Fibroblast of lung (primary cell): ENCODE results near the gene DDAH1. TPM values are rescaled to one million over a fixed set of nuclear protein-coding genes. Genes with fewer than 3 reads are reported as not detected.
"Not testable (repeated sequence)": the region's sequence is repeated elsewhere in the genome, so short reads cannot be mapped to it uniquely, and the experiment has no call there.

ENCODE experiments used
- DNase-seq, 2 donors: peaks; one replicate each; pipeline versions ENCODE4 v3.0.0 to v3.0.0-alpha.2; 2010; ENCODE audit warnings: low read depth in 2 of 2
- H2AFZ ChIP-seq: 2 replicates; pipeline ENCODE4 v1.5.1; 2012; ENCODE audit warnings: low read length, control low read depth, inconsistent platforms
- H3K27ac ChIP-seq: 2 replicates; pipeline ENCODE4 v1.5.1; 2011; ENCODE audit warnings: low read length, control low read depth; ENCODE audit not compliant: insufficient read depth
- H3K27me3 ChIP-seq: 2 replicates; pipeline ENCODE4 v1.5.1; 2011; ENCODE audit warnings: mild to moderate bottlenecking, low read length; ENCODE audit not compliant: control insufficient read depth, insufficient read depth
- H3K36me3 ChIP-seq: 2 replicates; pipeline ENCODE4 v1.5.1; 2011; ENCODE audit warnings: low read length; ENCODE audit not compliant: control insufficient read depth, insufficient read depth
- H3K4me1 ChIP-seq: 2 replicates; pipeline ENCODE4 v1.5.1; 2011; ENCODE audit warnings: low read length; ENCODE audit not compliant: control insufficient read depth, insufficient read depth; ENCODE audit errors: extremely low read depth
- H3K4me2 ChIP-seq: 2 replicates; pipeline ENCODE4 v1.5.1; 2011; ENCODE audit warnings: low read length, control low read depth; ENCODE audit not compliant: insufficient read depth; ENCODE audit errors: extremely low read depth
- H3K4me3 ChIP-seq, 4 experiments: fragments of 200-600 bp in 1 of 4; sonication (generic) in 1 of 4; replicated peaks in 1 of 4; 2 replicates each; pipeline ENCODE4 v1.5.1; 2011 to 2016; ENCODE audit warnings: low read length in 4 of 4, low read depth in 3 of 4, mild to moderate bottlenecking in 3 of 4, control low read depth in 2 of 4, inconsistent platforms in 1 of 4, mixed read lengths in 1 of 4; ENCODE audit not compliant: insufficient read depth in 1 of 4; ENCODE audit errors: control extremely low read depth in 1 of 4
- H3K79me2 ChIP-seq: 2 replicates; pipeline ENCODE4 v1.5.1; 2012; ENCODE audit warnings: mild to moderate bottlenecking, low read length, inconsistent platforms; ENCODE audit not compliant: control insufficient read depth, insufficient read depth
- H3K9ac ChIP-seq: 2 replicates; pipeline ENCODE4 v1.5.1; 2011; ENCODE audit warnings: mild to moderate bottlenecking, low read length, control low read depth; ENCODE audit not compliant: insufficient read depth
- H3K9me3 ChIP-seq: 2 replicates; pipeline ENCODE4 v1.5.1; 2012; ENCODE audit warnings: low read depth, low read length; ENCODE audit not compliant: control insufficient read depth, insufficient read depth
- H4K20me1 ChIP-seq: 2 replicates; pipeline ENCODE4 v1.5.1; 2011; ENCODE audit warnings: low read length; ENCODE audit not compliant: control insufficient read depth, insufficient read depth; ENCODE audit errors: extremely low read depth
- CTCF ChIP-seq, 2 donors: IDR thresholded peaks in 1 of 2; conservative IDR thresholded peaks in 1 of 2; 1 replicate in 1 of 2; 2 replicates in 1 of 2; pipeline ENCODE4 v1.5.1; 2011 to 2012; ENCODE audit warnings: low read length in 2 of 2, control low read depth in 1 of 2, inconsistent platforms in 1 of 2, low read depth in 1 of 2, mild to moderate bottlenecking in 1 of 2
- EZH2 ChIP-seq: IDR thresholded peaks from 2 replicates; pipeline ENCODE4 v1.5.1; 2012; ENCODE audit warnings: low read length, control low read depth, mild to moderate bottlenecking; ENCODE audit errors: missing control alignments
- polyA minus RNA-seq: library from RNA; depleted of rRNA, polyadenylated mRNA; stranded (reverse); fragments of >200 nt; gene quantifications from 2 replicates; pipeline ENCODE4 v1.2.3, GENCODE V29; 2011; ENCODE audit warnings: low replicate concordance
- polyA plus RNA-seq, 2 donors: library from polyadenylated mRNA; depleted of rRNA in 1 of 2; stranded (reverse) in 1 of 2; unstranded in 1 of 2; fragments of >200 nt; gene quantifications; 2 replicates each; pipeline ENCODE4 v1.2.1, GENCODE V29; 2011 to 2012; ENCODE audit warnings: missing spikeins in 1 of 2
- total RNA-seq: library from RNA; depleted of rRNA; stranded (reverse); fragments of >200 nt; gene quantifications from 2 replicates; pipeline ENCODE4 v1.2.1, GENCODE V29; 2014

DDAH1 gene
- total RNA-seq (22.6 and 50.0 TPM in 2 replicates), polyA plus RNA-seq (164 and 218 TPM in 2 replicates), polyA minus RNA-seq (84.3 and 113 TPM in 2 replicates)
- polyA plus RNA-seq (2012): 78.3 and 108 TPM in 2 replicates

GRCh38 chr1:85465099-85465785, at the start of gene DDAH1:
Gene DDAH1, minus strand, starts transcription at chr1:85465159. Its CDS starts 114 bp downstream, at chr1:85465045.
- Histone ChIP-seq H3K27ac (peak within 1 kb of the TSS; percentile 89), H3K4me1 (peaks cover 6% of the 10 kb centered on the region), H3K9ac (peak within 1 kb of the TSS; percentile 92), H3K27me3 (no peaks in the 10 kb centered on the region), H3K4me3 (peak within 1 kb of the TSS; percentile 82 to 95 (median 86)), H4K20me1 (no peaks in the 10 kb centered on the region), H3K36me3 (peaks cover 2% of the 10 kb centered on the region), H3K4me2 (peak within 1 kb of the TSS; percentile 98), H2AFZ (peak within 1 kb of the TSS; percentile 34), H3K79me2 (peaks cover 49% of the 10 kb centered on the region), H3K9me3 (no peaks in the 10 kb centered on the region)
- DNase-seq: peak; percentile 64 to 73
- TF ChIP-seq CTCF (conservative IDR thresholded peaks at IDR 0.05 in 1 of 2, IDR thresholded peaks at IDR 0.05 in 1 of 2; ENCODE audit: low read depth in 1 of 2, low read length in 2 of 2) (no peak), EZH2 (no peak)

- DNase-seq, H3K9ac ChIP-seq, H2AFZ ChIP-seq, H3K4me3 ChIP-seq, H3K36me3 ChIP-seq, H3K9me3 ChIP-seq, H4K20me1 ChIP-seq, H3K27me3 ChIP-seq, H3K79me2 ChIP-seq, H3K4me1 ChIP-seq, H3K4me2 ChIP-seq, H3K27ac ChIP-seq: not testable (repeated sequence)
Measured at GRCh38 chr1:85513998-85514397, 49.0 kb upstream of the DDAH1 start.

GRCh38 chr1:85504417-85504816, 39.5 kb upstream of the DDAH1 start:
- Histone ChIP-seq H3K9me3 (no peaks in the 10 kb centered on the region), H3K4me3 (no peak overlapping the region), H3K27me3 (no peaks in the 10 kb centered on the region), H3K27ac (no peak overlapping the region), H4K20me1 (no peaks in the 10 kb centered on the region), H3K4me1 (peaks cover 8% of the 10 kb centered on the region), H3K9ac (no peak overlapping the region), H3K36me3 (no peaks in the 10 kb centered on the region), H3K4me2 (no peak overlapping the region), H2AFZ (no peak overlapping the region), H3K79me2 (peaks cover 17% of the 10 kb centered on the region)
- DNase-seq: peak in 1 of 2 donors; percentile 60
- TF ChIP-seq CTCF (conservative IDR thresholded peaks at IDR 0.05 in 1 of 2, IDR thresholded peaks at IDR 0.05 in 1 of 2; ENCODE audit: low read depth in 1 of 2, low read length in 2 of 2): no peak
- TF ChIP-seq EZH2: no peak
